IMR-90 (cell line): Measurements from ENCODE around the gene EXTL2. TPM values are rescaled to one million over a fixed set of nuclear protein-coding genes. Genes with fewer than 3 reads are reported as not detected.
"Not testable (repeated sequence)": the region's sequence is repeated elsewhere in the genome, so short reads cannot be mapped to it uniquely, and the experiment has no call there.

Experiments
- ATAC-seq: fragments of 200-7000 bp; cut with Tn5 transposase; 2 replicates; pipeline ENCODE4 v1.9.1; 2020; ENCODE audit warnings: low read depth, mild to moderate bottlenecking, moderate library complexity
- BruUV-seq: library from RNA; stranded (reverse); fragments of 400-500 nt; replicated peaks from 2 replicates; lab custom pipeline; 2021; lab: Mats Ljungman, UMichigan
- CTCF ChIA-PET: fragments of 300-600 bp; formaldehyde crosslinking; extraction: SDS; loops from one replicate; lab custom pipeline; 2021; ENCODE audit warnings: antibody characterized with exemption; lab: Yijun Ruan, JAX
- POLR2A ChIA-PET: fragments of 300-600 bp; sonication (Branson Sonifier 250); formaldehyde crosslinking; loops from one replicate; lab custom pipeline; 2022; ENCODE audit warnings: antibody characterized with exemption; ENCODE audit not compliant: unreplicated experiment; lab: Charles Lee
- DNase-seq: peaks from one replicate; pipeline ENCODE4 v3.0.0; 2013
- H2AFZ ChIP-seq: replicated peaks from 2 replicates; pipeline ENCODE3; 2013; ENCODE audit warnings: low read length, mild to moderate bottlenecking; ENCODE audit not compliant: poor library complexity
- H2AK5ac ChIP-seq: 2 replicates; pipeline ENCODE4 v1.6.1; 2013; ENCODE audit warnings: low read depth, low read length, inconsistent platforms
- H2AK9ac ChIP-seq: replicated peaks from 2 replicates; pipeline ENCODE3; 2013; ENCODE audit warnings: mild to moderate bottlenecking, low read depth, low read length, moderate library complexity; ENCODE audit not compliant: poor library complexity
- H2BK120ac ChIP-seq: 2 replicates; pipeline ENCODE4 v1.6.1; 2013; ENCODE audit warnings: low read depth, low read length, inconsistent platforms
- H2BK15ac ChIP-seq: 3 replicates; pipeline ENCODE4 v1.6.1; 2013; ENCODE audit warnings: low read depth, low read length, inconsistent platforms
- H2BK20ac ChIP-seq: 2 replicates; pipeline ENCODE4 v1.6.1; 2013; ENCODE audit warnings: low read depth, mild to moderate bottlenecking, inconsistent platforms, low read length, moderate library complexity
- H2BK5ac ChIP-seq: 2 replicates; pipeline ENCODE4 v1.6.1; 2013; ENCODE audit warnings: mild to moderate bottlenecking, low read depth, low read length, inconsistent platforms; ENCODE audit not compliant: poor library complexity, severe bottlenecking
- H3K14ac ChIP-seq: replicated peaks from 2 replicates; pipeline ENCODE4 v1.6.1; 2013; ENCODE audit warnings: low read depth, low read length, inconsistent platforms
- H3K18ac ChIP-seq: 2 replicates; pipeline ENCODE4 v1.6.1; 2013; ENCODE audit warnings: low read depth, low read length, control low read depth
- H3K23ac ChIP-seq: 2 replicates; pipeline ENCODE4 v1.6.1; 2013; ENCODE audit warnings: low read depth, low read length, inconsistent platforms
- H3K27ac ChIP-seq: 2 replicates; pipeline ENCODE4 v1.5.1; 2013; ENCODE audit warnings: mild to moderate bottlenecking, control low read depth, low read length; ENCODE audit not compliant: insufficient read depth
- H3K27me3 ChIP-seq: 2 replicates; pipeline ENCODE4 v1.6.1; 2013; ENCODE audit warnings: low read length; ENCODE audit not compliant: control insufficient read depth, insufficient read depth
- H3K36me3 ChIP-seq: 2 replicates; pipeline ENCODE4 v1.6.1; 2013; ENCODE audit warnings: low read length, mixed read lengths; ENCODE audit not compliant: control insufficient read depth, insufficient read depth
- H3K4ac ChIP-seq: 2 replicates; pipeline ENCODE4 v1.6.1; 2013; ENCODE audit warnings: low read depth, low read length, inconsistent platforms
- H3K4me1 ChIP-seq: 2 replicates; pipeline ENCODE4 v1.6.1; 2013; ENCODE audit warnings: low read length, mixed read lengths; ENCODE audit not compliant: control insufficient read depth, insufficient read depth
- H3K4me2 ChIP-seq: 2 replicates; pipeline ENCODE4 v1.6.1; 2013; ENCODE audit warnings: low read depth, mild to moderate bottlenecking, control low read depth, low read length, moderate library complexity
- H3K4me3 ChIP-seq: 2 replicates; pipeline ENCODE4 v1.5.1; 2013; ENCODE audit warnings: low read depth, mild to moderate bottlenecking, control low read depth, low read length, moderate library complexity; ENCODE audit not compliant: insufficient read depth
- H3K56ac ChIP-seq: 2 replicates; pipeline ENCODE4 v1.6.1; 2013; ENCODE audit warnings: low read length, inconsistent platforms; ENCODE audit not compliant: insufficient read depth; ENCODE audit errors: extremely low read depth
- H3K79me1 ChIP-seq, 2 experiments: 2 replicates each; pipeline ENCODE4 v1.6.1; 2013; ENCODE audit warnings: low read length in 2 of 2, inconsistent platforms in 1 of 2, low read depth in 1 of 2
- H3K9ac ChIP-seq: 2 replicates; pipeline ENCODE4 v1.6.1; 2013; ENCODE audit warnings: low read depth, low read length, control low read depth
- H3K9me1 ChIP-seq: 2 replicates; pipeline ENCODE4 v1.6.1; 2013; ENCODE audit warnings: low read length, inconsistent platforms; ENCODE audit not compliant: insufficient read depth
- H3K9me3 ChIP-seq: 2 replicates; pipeline ENCODE4 v1.6.1; 2013; ENCODE audit warnings: low read length; ENCODE audit not compliant: control insufficient read depth, insufficient read depth
- H4K20me1 ChIP-seq: 2 replicates; pipeline ENCODE4 v1.6.1; 2013; ENCODE audit warnings: low read length, inconsistent platforms; ENCODE audit not compliant: insufficient read depth
- H4K5ac ChIP-seq: 2 replicates; pipeline ENCODE4 v1.6.1; 2013; ENCODE audit warnings: mild to moderate bottlenecking, low read depth, low read length, control low read depth
- H4K8ac ChIP-seq, 2 experiments: 2 replicates each; pipeline ENCODE4 v1.6.1; 2013; ENCODE audit warnings: low read depth in 2 of 2, low read length in 2 of 2, control low read depth in 1 of 2, inconsistent platforms in 1 of 2
- H4K91ac ChIP-seq: 2 replicates; pipeline ENCODE4 v1.6.1; 2013; ENCODE audit warnings: low read depth, low read length, inconsistent platforms; ENCODE audit not compliant: insufficient read depth
- WGBS, 2 experiments: methylation state at CpG; one replicate each; pipeline versions ENCODE4 v1.1.5 to v1.1.7; 2013; ENCODE audit warnings: missing lambda C conversion rate in 2 of 2; ENCODE audit not compliant: insufficient read length in 1 of 2; ENCODE audit errors: extremely low coverage in 2 of 2; 5-methylcytosine and 5-hydroxymethylcytosine counted together
- dilution Hi-C: fragments of 300-500 bp; cut with HindIII; formaldehyde crosslinking; loops from one replicate; pipeline ENCODE4 v1.14.3; 2018; ENCODE audit warnings: low sequenced_read_pairs; ENCODE audit not compliant: unreplicated experiment
- in situ Hi-C: fragments of 300-500 bp; cut with MboI; formaldehyde crosslinking; loops from 3 replicates; pipeline ENCODE4 v1.14.3; 2019; ENCODE audit warnings: low sequenced_read_pairs, inconsistent platforms, mixed read lengths
- intact Hi-C: fragments of 100-400 bp; cut with micrococcal nuclease; formaldehyde crosslinking; loops from 2 replicates; pipeline ENCODE4 v1.10.0; 2022
- polyA plus RNA-seq, 3 experiments: library from polyadenylated mRNA; depleted of rRNA; stranded (reverse); fragments of >200 nt; gene quantifications; 2 replicates each; pipeline ENCODE4 v1.2.3, GENCODE V29; 2012; ENCODE audit warnings: low replicate concordance in 1 of 3
- total RNA-seq: library from RNA; depleted of rRNA; stranded (reverse); fragments of >200 nt; gene quantifications from 2 replicates; pipeline ENCODE4 v1.2.3, GENCODE V29; 2012

EXTL2 gene
- total and polyA plus RNA-seq, 2 of the 4 experiments (the other 2 are of a cell fraction): 24.9 to 27.6 TPM

DNA sequence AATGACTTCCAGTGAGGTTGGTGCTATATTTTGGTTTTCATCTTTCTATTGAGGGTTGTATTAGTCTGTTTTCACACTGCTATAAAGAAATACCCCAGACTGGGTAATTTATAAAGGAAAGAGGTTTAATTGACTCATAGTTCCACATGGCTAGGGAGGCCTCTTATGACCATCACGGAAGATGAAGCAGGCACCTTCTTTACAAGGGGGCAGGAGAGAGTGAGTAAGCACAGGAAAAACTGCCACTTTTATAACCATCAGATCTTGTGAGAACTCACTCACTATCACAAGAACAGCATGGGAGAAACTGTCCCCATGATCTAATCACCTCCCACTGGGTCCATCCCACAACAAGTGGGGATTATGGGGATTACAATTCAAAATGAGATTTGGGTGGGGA lies 5.6 kb downstream of the EXTL2 start:
- intact Hi-C loops, CTCF ChIA-PET, ATAC-seq, H4K91ac ChIP-seq, H2AK5ac ChIP-seq, H3K23ac ChIP-seq, H2BK20ac ChIP-seq, H2BK5ac ChIP-seq, H3K36me3 ChIP-seq, POLR2A ChIA-PET, H2BK15ac ChIP-seq, H3K4ac ChIP-seq, H3K9me3 ChIP-seq, H4K20me1 ChIP-seq, H3K56ac ChIP-seq, H3K9ac ChIP-seq, BruUV-seq, H3K27ac ChIP-seq, H3K4me3 ChIP-seq, H4K8ac ChIP-seq, H4K5ac ChIP-seq, H3K4me1 ChIP-seq, DNase-seq, H3K18ac ChIP-seq, H3K4me2 ChIP-seq, H2BK120ac ChIP-seq, H3K9me1 ChIP-seq, H3K27me3 ChIP-seq, H3K14ac ChIP-seq, H2AFZ ChIP-seq, H2AK9ac ChIP-seq: not testable (repeated sequence)
- WGBS, 2 experiments: no CpG with 5 or more reads among the region's 1 CpG
- dilution Hi-C loops (loop anchor here (25.0 kb wide), 1 partner anchor 427 kb away; no protein-coding TSS in a partner anchor), in situ Hi-C loops (loop anchor here (25.0 kb wide), 1 partner anchor 627 kb away; the partner anchor contains the start of gene RTCA)
- H3K79me1 ChIP-seq: peaks cover 2 to 25% of the 10 kb centered on the region in 2 experiments; a peak in 3 of 4 replicates
